ENCODE measurements around the gene PSME3.

The PSME3 gene

GRCh38 chr17:42798383-42799380, 34.5 kb upstream of the PSME3 start, which contains the start of the genes CNTD1 and COA3:
TSS of gene CNTD1 (plus strand) at chr17:42798861. CDS start at chr17:42799068, 207 bp downstream.
TSS of gene COA3 (minus strand) at chr17:42798704. CDS start at chr17:42798681, 23 bp downstream.
- H3K4me3 ChIP-seq (ENCODE audit: low read length) = peak within 1 kb of the TSS; percentile 94
- TF ChIP-seq CTCF (conservative IDR thresholded peaks at IDR 0.05; ENCODE audit: low read length) = 0 out of 2 replicates have a peak, but pooled peaks have one; percentile 14
- DNase-seq (ENCODE audit: low read depth) = peak; percentile 79

GRCh38 chr17:42803074-42803883, 29.9 kb upstream of the PSME3 start:
- no peak for DNase-seq (ENCODE audit: low read depth)
- H3K4me3 ChIP-seq (ENCODE audit: low read length) = no peak overlapping the region
- no peak for TF ChIP-seq CTCF (conservative IDR thresholded peaks at IDR 0.05; ENCODE audit: low read length)

DNA sequence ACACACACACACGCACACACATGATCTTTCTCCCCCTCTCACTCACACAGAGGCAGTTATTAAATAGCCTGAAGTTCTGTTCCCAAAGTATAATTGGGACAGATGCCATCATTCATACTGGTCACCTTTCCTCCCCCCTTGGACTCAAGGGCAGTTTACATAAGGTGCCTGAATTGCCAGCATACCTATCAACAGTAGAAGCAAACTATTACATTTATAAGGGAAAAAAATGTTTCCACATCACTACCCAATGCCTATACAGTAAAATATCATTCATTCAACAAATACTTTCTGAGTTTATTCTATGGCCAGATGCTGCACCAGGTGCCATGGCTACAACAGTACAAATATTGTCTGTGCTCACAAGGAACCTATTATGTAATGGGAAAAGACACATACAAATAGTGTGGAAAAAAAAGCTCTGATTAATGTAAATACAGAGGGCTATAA, 28.3 kb upstream of the PSME3 start:
- no peak for TF ChIP-seq CTCF (conservative IDR thresholded peaks at IDR 0.05; ENCODE audit: low read length)
- no peak overlapping the region for H3K4me3 ChIP-seq (ENCODE audit: low read length)
- no peak for DNase-seq (ENCODE audit: low read depth)

DNA sequence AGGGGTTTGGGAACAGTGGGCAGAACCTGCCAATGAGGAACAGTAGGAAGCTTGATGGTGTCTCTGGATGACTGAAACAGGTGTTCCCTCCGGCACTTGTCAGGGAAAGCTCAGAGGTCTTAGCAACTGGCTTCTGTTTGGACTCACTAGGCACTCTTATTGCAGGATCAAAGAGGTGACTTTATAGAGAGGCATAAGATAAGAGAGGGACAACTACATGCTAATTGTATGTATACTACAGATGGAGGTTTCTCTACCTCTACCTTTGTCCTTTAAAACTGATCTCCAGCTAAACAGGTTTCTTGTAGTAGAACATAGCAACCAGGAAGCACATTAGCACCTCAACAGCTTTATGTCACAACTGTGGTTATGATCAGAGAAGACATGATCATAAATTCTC, 26.9 kb upstream of the PSME3 start:
- TF ChIP-seq CTCF (conservative IDR thresholded peaks at IDR 0.05; ENCODE audit: low read length) = no peak
- DNase-seq (ENCODE audit: low read depth) = no peak
- no peak overlapping the region for H3K4me3 ChIP-seq (ENCODE audit: low read length)

GRCh38 chr17:42809250-42809649, 23.9 kb upstream of the PSME3 start:
- peak; percentile 92 for DNase-seq (ENCODE audit: low read depth)
- no peak for TF ChIP-seq CTCF (conservative IDR thresholded peaks at IDR 0.05; ENCODE audit: low read length)
- no peak overlapping the region for H3K4me3 ChIP-seq (ENCODE audit: low read length)

DNA sequence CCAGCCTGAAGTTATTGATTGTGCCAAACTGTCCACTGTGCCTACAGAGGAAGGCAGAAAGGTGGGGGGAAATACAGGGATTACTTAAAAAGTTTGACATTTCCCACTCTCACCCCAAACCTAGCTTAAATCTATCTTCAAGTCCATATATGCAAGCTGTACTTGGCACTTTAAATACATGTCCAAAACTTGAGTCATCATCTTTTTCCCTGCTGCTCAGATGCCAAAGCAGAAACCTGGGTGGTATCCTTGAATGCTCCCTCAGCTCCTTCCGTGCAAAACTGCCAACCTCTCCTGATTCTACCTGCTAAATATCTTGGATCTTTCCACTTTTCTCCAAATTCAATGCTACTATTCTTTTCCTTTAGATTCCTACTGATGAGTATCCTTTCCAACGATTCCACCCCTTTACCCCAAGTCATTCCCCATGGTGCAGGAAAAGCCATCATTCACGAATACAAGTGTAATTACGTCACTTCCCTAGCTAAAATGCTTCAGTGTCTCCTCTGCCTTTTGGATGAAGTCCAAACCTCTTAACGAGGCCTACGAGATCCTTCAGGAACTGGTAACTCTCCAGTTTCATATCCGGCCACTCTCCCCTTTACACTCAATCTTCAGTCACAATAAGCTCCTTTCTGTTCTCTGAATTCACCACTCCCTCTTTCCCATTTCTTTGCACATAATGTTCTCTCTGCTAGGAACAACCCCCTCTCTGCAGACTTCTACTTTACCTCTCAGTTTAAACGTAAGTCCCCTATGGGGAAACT, 18.4 kb upstream of the PSME3 start:
- peak; percentile 95 for DNase-seq (ENCODE audit: low read depth)
- no peak overlapping the region; the same call in 1 of the 2 replicates for H3K4me3 ChIP-seq (ENCODE audit: low read length)
- no peak for TF ChIP-seq CTCF (conservative IDR thresholded peaks at IDR 0.05; ENCODE audit: low read length)

All from AG10803 (cell line).